H1 (cell line): Measurements from ENCODE around the gene ASS1. TPM values are rescaled to one million over a fixed set of nuclear protein-coding genes. Genes with fewer than 3 reads are reported as not detected.

Source experiments
- CTCF ChIA-PET: fragments of 300-600 bp; sonication (Branson Sonifier 250); formaldehyde crosslinking; loops from one replicate; lab custom pipeline; 2021; ENCODE audit not compliant: partially characterized antibody; lab: Charles Lee
- POLR2A ChIA-PET: fragments of 300-600 bp; sonication (Branson Sonifier 250); formaldehyde crosslinking; loops from one replicate; lab custom pipeline; 2021; ENCODE audit warnings: inconsistent platforms; ENCODE audit not compliant: partially characterized antibody; lab: Charles Lee
- DNase-seq, 2 experiments: peaks; one replicate each; pipeline versions ENCODE4 v3.0.0 to v3.0.0-alpha.2; 2010 to 2022; ENCODE audit warnings: low spot score in 2 of 2, low read depth in 1 of 2, mixed read lengths in 1 of 2
- FAIRE-seq: peaks from 2 replicates; lab custom pipeline; 2011; peaks lifted over from hg19 to GRCh38; lab: Jason Lieb, UNC
- H2AFZ ChIP-seq: 2 replicates; pipeline ENCODE4 v1.8.1; 2012; ENCODE audit warnings: low read length, inconsistent platforms
- H2AK5ac ChIP-seq: 2 replicates; pipeline ENCODE4 v1.6.1; 2013; ENCODE audit warnings: low read depth, low read length
- H2BK120ac ChIP-seq: replicated peaks from 2 replicates; pipeline ENCODE3; 2013; ENCODE audit warnings: low read depth, low read length, inconsistent platforms
- H2BK12ac ChIP-seq: 2 replicates; pipeline ENCODE4 v1.6.1; 2013; ENCODE audit warnings: low read depth, low read length
- H2BK15ac ChIP-seq: 2 replicates; pipeline ENCODE4 v1.6.1; 2013; ENCODE audit warnings: low read length
- H2BK20ac ChIP-seq: 2 replicates; pipeline ENCODE4 v1.6.1; 2013; ENCODE audit warnings: low read length
- H2BK5ac ChIP-seq: 2 replicates; pipeline ENCODE4 v1.6.1; 2013; ENCODE audit warnings: low read depth, low read length
- H3K14ac ChIP-seq: 2 replicates; pipeline ENCODE4 v1.6.1; 2013; ENCODE audit warnings: inconsistent platforms; ENCODE audit not compliant: insufficient read length
- H3K18ac ChIP-seq: 2 replicates; pipeline ENCODE4 v1.6.1; 2013; ENCODE audit warnings: low read length; ENCODE audit errors: extremely low read depth
- H3K23ac ChIP-seq: 2 replicates; pipeline ENCODE4 v1.6.1; 2013; ENCODE audit warnings: inconsistent platforms; ENCODE audit not compliant: insufficient read length
- H3K23me2 ChIP-seq: 2 replicates; pipeline ENCODE4 v1.6.1; 2013; ENCODE audit warnings: low read depth, low read length
- H3K27ac ChIP-seq: 2 replicates; pipeline ENCODE4 v1.6.1; 2011; ENCODE audit warnings: low read depth, low read length, inconsistent platforms
- H3K27me3 ChIP-seq, 4 experiments: replicated peaks in 1 of 4; 1 replicate in 1 of 4; 2 replicates in 3 of 4; pipeline versions ENCODE4 v1.6.1 to v1.8.1; 2011 to 2013; ENCODE audit warnings: low read length in 3 of 4, mild to moderate bottlenecking in 3 of 4, inconsistent platforms in 2 of 4, mixed read lengths in 2 of 4, moderate library complexity in 1 of 4; ENCODE audit not compliant: control insufficient read depth in 3 of 4, insufficient read depth in 3 of 4; ENCODE audit errors: extremely low read depth in 1 of 4
- H3K36me3 ChIP-seq, 4 experiments: 2 replicates each; pipeline versions ENCODE4 v1.6.1 to v1.8.1; 2011 to 2013; ENCODE audit warnings: mild to moderate bottlenecking in 4 of 4, low read length in 3 of 4, moderate library complexity in 2 of 4, control low read depth in 1 of 4, inconsistent platforms in 1 of 4; ENCODE audit not compliant: insufficient read depth in 4 of 4, control insufficient read depth in 2 of 4
- H3K4ac ChIP-seq: replicated peaks from 2 replicates; pipeline ENCODE3; 2013; ENCODE audit warnings: low read length, low read depth, mixed read lengths, inconsistent platforms; ENCODE audit not compliant: insufficient read length
- H3K4me1 ChIP-seq, 4 experiments: replicated peaks in 1 of 4; 1 replicate in 1 of 4; 2 replicates in 3 of 4; pipeline versions ENCODE4 v1.6.1 to v1.8.1; 2011 to 2013; ENCODE audit warnings: low read length in 3 of 4, inconsistent platforms in 2 of 4, mixed read lengths in 1 of 4; ENCODE audit not compliant: insufficient read depth in 4 of 4, control insufficient read depth in 3 of 4
- H3K4me2 ChIP-seq, 2 experiments: 2 replicates each; pipeline versions ENCODE4 v1.6.1 to v1.8.1; 2011 to 2013; ENCODE audit warnings: low read depth in 2 of 2, low read length in 2 of 2, control low read depth in 1 of 2, inconsistent platforms in 1 of 2, mild to moderate bottlenecking in 1 of 2; ENCODE audit not compliant: insufficient read depth in 1 of 2
- H3K4me3 ChIP-seq, 4 experiments: fragments of 200-600, 300-600 bp in 1 of 4; sonication (generic), shearing (Covaris generic), sonication (Bioruptor Twin) in 1 of 4; 2 replicates each; pipeline versions ENCODE4 v1.5.1 to v1.8.1; 2011 to 2016; ENCODE audit warnings: low read length in 4 of 4, low read depth in 3 of 4, control low read depth in 2 of 4, inconsistent platforms in 2 of 4, mild to moderate bottlenecking in 2 of 4, mixed read lengths in 1 of 4, moderate library complexity in 1 of 4; ENCODE audit not compliant: insufficient read depth in 2 of 4; ENCODE audit errors: extremely low read depth in 1 of 4
- H3K56ac ChIP-seq: replicated peaks from 2 replicates; pipeline ENCODE3; 2013; ENCODE audit warnings: low read depth, mild to moderate bottlenecking, mixed read lengths, low read length, inconsistent platforms; ENCODE audit not compliant: insufficient read length
- H3K79me1 ChIP-seq: 2 replicates; pipeline ENCODE4 v1.6.1; 2013; ENCODE audit warnings: low read depth, low read length, control low read depth
- H3K79me2 ChIP-seq, 2 experiments: 2 replicates each; pipeline versions ENCODE4 v1.6.1 to v1.8.1; 2012 to 2013; ENCODE audit warnings: low read length in 2 of 2, mild to moderate bottlenecking in 2 of 2, inconsistent platforms in 1 of 2; ENCODE audit not compliant: insufficient read depth in 2 of 2, control insufficient read depth in 1 of 2
- H3K9ac ChIP-seq, 4 experiments: replicated peaks in 1 of 4; 1 replicate in 1 of 4; 2 replicates in 3 of 4; pipeline versions ENCODE4 v1.6.1 to v1.8.1; 2011 to 2013; ENCODE audit warnings: low read depth in 3 of 4, low read length in 3 of 4, control low read depth in 2 of 4, mild to moderate bottlenecking in 2 of 4, moderate library complexity in 2 of 4, inconsistent platforms in 1 of 4; ENCODE audit errors: extremely low read depth in 1 of 4
- H3K9me3 ChIP-seq, 2 experiments: 2 replicates each; pipeline versions ENCODE4 v1.6.1 to v1.8.1; 2012 to 2013; ENCODE audit warnings: mild to moderate bottlenecking in 2 of 2, moderate library complexity in 2 of 2, control low read depth in 1 of 2, inconsistent platforms in 1 of 2, low read depth in 1 of 2, low read length in 1 of 2, mixed read lengths in 1 of 2; ENCODE audit not compliant: insufficient read depth in 2 of 2
- H4K20me1 ChIP-seq, 2 experiments: replicated peaks in 1 of 2; 2 replicates each; pipeline versions ENCODE3 to v1.8.1; 2011 to 2013; ENCODE audit warnings: inconsistent platforms in 2 of 2, low read length in 2 of 2, mild to moderate bottlenecking in 1 of 2; ENCODE audit not compliant: insufficient read depth in 2 of 2, control insufficient read depth in 1 of 2
- H4K5ac ChIP-seq: 2 replicates; pipeline ENCODE4 v1.6.1; 2013; ENCODE audit warnings: low read length, low read depth, mixed read lengths, inconsistent platforms; ENCODE audit not compliant: insufficient read length
- H4K8ac ChIP-seq: 2 replicates; pipeline ENCODE4 v1.8.0; 2013; ENCODE audit warnings: mild to moderate bottlenecking, moderate library complexity, low read length, inconsistent platforms; ENCODE audit not compliant: insufficient read depth; ENCODE audit errors: extremely low read depth
- H4K91ac ChIP-seq: replicated peaks from 2 replicates; pipeline ENCODE3; 2013; ENCODE audit warnings: low read length, mixed read lengths, inconsistent platforms; ENCODE audit not compliant: insufficient read length
- USF2 ChIP-seq: IDR thresholded peaks from 2 replicates; pipeline ENCODE4 v1.6.1; 2011; ENCODE audit warnings: low read length, improper control_type of control experiment
- WGBS, 2 experiments: shearing (Covaris generic) in 1 of 2; methylation state at CpG; one replicate each; pipeline versions ENCODE4 v1.1.6 to v1.1.7; 2013 to 2015; ENCODE audit warnings: low lambda C conversion rate in 2 of 2, mixed read lengths in 2 of 2, inconsistent platforms in 1 of 2, low coverage in 1 of 2, missing lambda C conversion rate in 1 of 2; ENCODE audit not compliant: insufficient replicate concordance in 2 of 2, insufficient coverage in 1 of 2, insufficient read length in 1 of 2; ENCODE audit errors: extremely low coverage in 1 of 2, missing lambda C conversion rate in 1 of 2; 5-methylcytosine and 5-hydroxymethylcytosine counted together
- polyA plus RNA-seq, 7 experiments: library from polyadenylated mRNA; depleted of rRNA in 3 of 7; stranded (reverse) in 5 of 7; unstranded in 2 of 7; fragments of >200 nt in 5 of 7; fragments of 200-250 nt in 2 of 7; gene quantifications; 1 replicate in 5 of 7; 2 replicates in 1 of 7; 4 replicates in 1 of 7; pipeline versions ENCODE4 v1.2.1 to v1.2.3, GENCODE V29; 2011 to 2013; ENCODE audit warnings: missing spikeins in 2 of 7, mixed read lengths in 2 of 7
- total RNA-seq: library from RNA; stranded (reverse); fragmentation: NEBNext Ultra II Directional; extraction: Animal tissue kit (Norgen Biotek cat#: 25700); gene quantifications from 2 replicates; pipeline ENCODE4 v1.2.1, GENCODE V29; 2021

The ASS1 gene
- total and polyA plus RNA-seq, 2 of the 8 experiments (the other 6 are each of a cell fraction or from before 2014, with no cell fraction given): 108 to 296 TPM

- H3K56ac ChIP-seq: no peak overlapping the region
- H2BK120ac ChIP-seq: no peak overlapping the region
- peaks cover 8 to 45% (median 41%) of the 10 kb centered on the region in 4 experiments for H3K4me1 ChIP-seq
- H3K79me2 ChIP-seq: peaks cover 0 to 31% of the 10 kb centered on the region in 2 experiments; a peak in 1 of 4 replicates
- ChIA-PET CTCF (interaction anchor here (0.6 to 4.8 kb wide), 17 partner anchors 8 to 339 kb away, joined by 3 to 46 read pairs (median 4); no protein-coding TSS in a partner anchor), POLR2A (interaction anchor here (0.9 to 4.6 kb wide), 16 partner anchors 9 to 242 kb away, joined by 3 to 31 read pairs (median 6); no protein-coding TSS in a partner anchor)
- H3K9me3 ChIP-seq: no peaks in the 10 kb centered on the region
- peaks cover 2% of the 10 kb centered on the region; the same call in 1 of the 2 replicates for H3K79me1 ChIP-seq
- H4K8ac ChIP-seq: no peak overlapping the region
- H2BK12ac ChIP-seq: peak overlapping the region; percentile 56; the same call in 1 of the 2 replicates
- FAIRE-seq (no peak), DNase-seq (no peak)
- H2BK15ac ChIP-seq: 0 out of 2 replicates have a peak overlapping the region, but pooled peaks have one; percentile 65
- peak overlapping the region; percentile 97 for H2BK20ac ChIP-seq
- peaks cover 2 to 22% of the 10 kb centered on the region in 2 experiments for H4K20me1 ChIP-seq
- peak overlapping the region; percentile 21 for H4K91ac ChIP-seq
- no peak overlapping the region for H3K23ac ChIP-seq
- no peak overlapping the region for H2AFZ ChIP-seq
- peak overlapping the region; percentile 97 for H3K18ac ChIP-seq
- H3K23me2 ChIP-seq: peaks cover 6% of the 10 kb centered on the region; the same call in 1 of the 2 replicates
- H2AK5ac ChIP-seq: peak overlapping the region; percentile 87
- WGBS, 2 experiments: 64% methylated on average over 12 of the region's 12 CpGs; no CpG with 5 or more reads in 1 of the 2 experiments
- no peak overlapping the region for H3K4ac ChIP-seq
- peak overlapping the region in 1 of 4 experiments; percentile 77; a peak in 2 of 8 replicates for H3K4me3 ChIP-seq
- H3K36me3 ChIP-seq: peaks cover 0 to 5% (median 0%) of the 10 kb centered on the region in 4 experiments; a peak in 2 of 8 replicates
- H3K9ac ChIP-seq: no peak overlapping the region; a peak in 1 of 7 replicates
- H4K5ac ChIP-seq: no peak overlapping the region
- no peak overlapping the region for H3K14ac ChIP-seq
- peak overlapping the region; percentile 94; the same call in 1 of the 2 replicates for H2BK5ac ChIP-seq
- H3K4me2 ChIP-seq: peak overlapping the region; percentile 82 to 86; a peak in 3 of 4 replicates
- peaks cover 0 to 11% (median 7%) of the 10 kb centered on the region in 4 experiments; a peak in 3 of 7 replicates for H3K27me3 ChIP-seq
- H3K27ac ChIP-seq: no peak overlapping the region
- TF ChIP-seq USF2: no peak
Measured at GRCh38 chr9:130447193-130447816, 2.5 kb downstream of the ASS1 start.
